Measurements from ENCODE around the gene MYLK3.

MYLK3 gene

DNA sequence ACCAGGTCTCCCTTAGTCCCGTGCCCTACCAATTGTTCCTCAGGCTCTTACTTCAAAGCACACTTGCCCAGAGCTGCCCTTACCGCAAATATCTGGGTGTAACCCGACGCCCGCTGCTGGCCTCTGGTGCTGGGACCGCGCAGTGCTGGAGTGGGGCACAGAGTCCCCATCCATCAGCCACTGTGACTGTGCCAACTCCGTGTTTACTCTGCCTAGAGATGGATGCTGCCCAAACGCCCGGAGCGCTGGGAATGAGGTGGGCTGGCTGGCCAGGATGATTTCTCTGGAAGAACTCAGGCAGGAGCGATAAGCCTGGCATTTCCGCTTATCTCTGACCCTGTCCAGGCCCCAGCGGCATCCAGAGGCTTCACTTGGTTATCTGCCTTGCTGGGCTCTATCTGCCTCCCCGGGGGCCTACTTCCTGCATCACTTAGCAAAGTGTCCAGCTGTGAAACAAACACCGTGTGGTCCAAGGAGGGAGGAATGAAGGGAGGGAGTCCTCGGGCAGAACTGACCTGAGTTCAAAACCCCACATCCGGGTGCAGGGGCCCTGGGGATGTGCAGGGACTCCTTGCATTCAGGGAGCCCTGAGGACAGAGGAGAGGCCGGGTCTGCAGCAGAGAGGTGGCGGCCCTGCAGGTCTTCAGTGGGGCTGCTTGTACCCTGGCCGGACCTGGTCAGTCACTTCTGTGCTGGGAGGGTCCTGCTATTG lies 9.4 kb upstream of the MYLK3 start:
- DNase-seq: no peak

DNA sequence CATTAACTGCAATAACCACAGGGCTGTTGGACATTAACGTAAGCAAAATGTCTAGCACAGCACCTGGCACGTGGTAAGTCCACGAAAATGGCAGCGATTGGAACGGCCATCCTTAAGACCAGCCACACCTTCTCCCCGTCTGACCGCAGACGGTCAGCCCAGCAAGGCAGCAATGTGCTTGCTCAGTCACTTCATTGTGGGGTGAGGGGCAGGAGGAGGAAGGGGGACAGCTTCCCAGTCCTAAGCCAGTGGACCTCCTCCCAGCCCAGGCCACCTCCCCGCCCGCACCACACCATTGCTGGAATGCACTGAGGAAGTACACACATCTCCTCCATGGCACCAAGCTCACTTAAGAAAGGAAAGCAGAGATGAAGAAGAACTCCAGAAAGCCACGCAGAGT lies 8.6 kb upstream of the MYLK3 start:
- no peak for DNase-seq

DNA sequence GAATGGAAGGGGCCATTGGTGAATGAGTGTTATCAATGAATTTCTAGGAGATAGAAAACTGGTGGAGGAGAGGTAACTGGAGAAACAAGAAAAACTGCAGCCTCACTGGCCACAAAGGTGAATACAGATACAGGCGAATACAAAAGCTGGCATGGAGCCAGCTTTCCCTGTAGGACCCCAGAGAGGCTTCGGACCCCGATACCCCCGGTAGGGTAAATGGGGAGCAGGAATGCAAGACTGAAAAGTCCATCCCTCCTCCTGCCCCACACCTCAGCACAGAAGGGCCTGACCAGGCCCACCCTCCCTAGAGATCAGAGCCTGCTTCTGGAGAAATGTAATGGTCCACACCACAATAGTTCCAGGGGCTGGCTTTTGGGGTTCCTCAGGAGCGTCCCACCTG lies 4.9 kb upstream of the MYLK3 start:
- DNase-seq: no peak

DNA sequence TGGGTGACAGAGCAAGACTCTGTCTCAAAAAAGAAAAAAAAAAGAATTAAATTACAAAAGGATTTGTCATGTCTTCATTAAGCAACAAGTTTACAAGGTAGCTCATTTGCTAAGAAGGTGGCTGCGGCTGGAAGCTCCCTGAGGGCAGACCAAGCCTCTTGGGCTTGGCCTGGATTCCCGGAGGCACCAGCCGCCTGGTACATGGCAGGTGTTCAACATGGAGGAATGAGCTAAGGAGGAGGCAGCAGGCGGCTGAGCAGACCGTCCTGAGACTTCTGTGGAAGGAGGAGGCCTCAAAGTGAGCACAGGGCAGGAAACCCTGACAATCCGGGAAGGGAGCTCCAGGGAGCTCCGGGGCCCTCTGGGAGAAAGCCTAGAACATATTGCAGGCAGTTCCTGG lies 3.2 kb upstream of the MYLK3 start:
- DNase-seq: no peak

DNA sequence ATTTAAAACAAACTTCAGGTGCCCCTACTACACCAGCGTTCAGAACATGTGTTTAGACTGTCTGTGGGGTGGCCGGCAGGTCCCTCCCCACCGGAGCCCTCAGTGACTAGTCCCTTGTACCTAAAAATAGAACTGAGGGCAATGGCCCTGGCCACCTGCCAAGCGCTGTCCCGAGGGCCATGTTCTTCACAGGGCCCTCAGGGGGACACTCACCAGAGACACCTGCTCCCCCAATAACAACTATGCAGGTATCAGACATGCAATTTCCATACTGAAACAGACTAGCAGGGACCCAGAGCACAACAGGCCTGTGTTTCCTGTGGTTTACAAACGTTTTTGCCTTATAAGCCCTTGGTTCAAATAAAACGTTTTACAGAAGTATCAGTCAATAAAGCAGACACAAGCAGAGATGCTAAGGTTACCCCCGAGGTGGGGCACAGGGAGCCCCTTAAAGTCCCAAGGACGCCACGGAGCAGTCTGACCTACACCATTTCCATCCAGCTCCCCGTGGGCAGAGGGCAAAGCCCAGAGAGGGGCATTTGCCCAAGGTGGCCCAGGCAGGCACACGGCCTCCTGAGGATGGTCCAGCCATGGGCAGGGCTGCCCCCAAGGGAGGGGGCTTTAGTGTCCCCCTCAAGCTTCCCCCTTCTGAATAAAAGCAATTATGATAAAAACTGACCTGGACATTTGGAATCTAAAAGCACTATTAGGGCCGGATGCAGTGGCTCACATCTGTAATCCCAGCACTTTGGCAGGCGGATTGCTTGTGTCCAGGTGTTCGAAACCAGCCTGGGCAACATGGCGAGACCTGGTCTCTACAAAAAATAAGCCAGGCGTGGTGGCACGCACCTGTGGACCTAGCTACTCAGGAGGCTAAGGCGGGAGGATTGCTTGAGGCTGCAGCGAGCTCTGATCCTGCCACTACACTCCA lies 896 bp upstream of the MYLK3 start:
- DNase-seq: no peak

DNA sequence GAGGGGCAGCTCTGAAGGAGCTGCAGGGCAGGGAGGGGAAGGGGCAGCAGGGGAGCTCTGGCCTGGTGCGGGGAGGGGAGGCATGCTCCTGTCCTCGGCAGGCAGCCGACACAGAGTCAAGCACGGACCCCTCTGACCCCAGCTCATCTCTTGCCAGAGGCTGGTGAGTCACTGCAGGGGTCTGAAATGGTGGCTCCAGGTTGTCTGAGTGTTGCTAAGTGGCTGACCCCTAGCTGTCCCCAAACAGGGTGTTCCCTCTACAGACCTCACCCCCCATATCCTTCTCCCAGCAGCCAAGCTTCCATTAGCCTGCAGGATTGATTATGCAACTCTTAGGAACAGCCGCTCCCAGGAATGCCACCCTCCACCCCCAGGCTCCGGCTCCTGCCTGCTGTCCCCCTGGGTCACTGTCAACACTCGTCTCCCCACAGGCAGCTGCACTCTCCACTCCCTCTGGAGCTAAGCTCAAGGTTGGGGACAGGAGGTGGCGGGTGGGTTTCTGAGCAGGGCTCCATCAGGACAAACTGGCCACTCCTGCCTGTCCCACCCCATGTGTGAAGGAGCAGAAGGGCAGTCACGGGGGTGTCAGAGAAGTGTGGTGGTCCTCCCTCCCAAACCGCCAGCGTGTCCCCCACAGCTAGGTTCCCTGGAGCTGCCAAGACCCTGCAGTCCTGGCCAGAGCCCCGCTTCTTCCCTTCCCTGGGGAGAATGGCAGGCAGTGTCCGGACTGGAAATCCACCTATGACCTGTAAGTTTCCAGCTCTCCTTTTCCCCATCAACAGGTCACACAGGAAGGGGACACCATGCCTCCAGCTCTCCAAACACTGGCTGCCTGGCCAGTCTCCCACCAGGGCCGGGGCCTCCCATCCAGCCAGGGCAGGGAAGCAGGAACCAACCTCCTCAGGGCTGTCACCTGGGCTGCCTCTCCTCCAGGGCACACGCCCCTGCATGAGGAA lies 1.0 kb downstream of the MYLK3 start:
- no peak for DNase-seq

DNA sequence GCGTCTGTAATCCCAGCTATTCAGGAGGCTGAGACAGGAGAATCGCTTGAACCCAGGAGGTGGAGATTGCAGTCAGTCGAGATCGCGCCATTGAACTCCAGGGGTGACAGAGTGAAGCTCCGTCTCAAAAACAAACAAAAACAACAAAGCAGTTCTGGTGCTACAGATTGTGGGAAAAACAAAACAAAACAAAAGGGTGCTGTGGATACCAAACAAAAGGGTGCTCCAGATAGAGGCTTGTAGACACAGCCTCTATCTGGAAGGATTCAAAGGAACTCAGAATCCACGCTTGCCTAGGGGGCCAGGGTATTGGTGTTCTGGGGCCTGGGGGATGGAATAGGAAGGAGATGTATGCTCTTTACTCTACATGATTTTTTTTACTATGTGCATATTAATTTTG lies 2.5 kb downstream of the MYLK3 start:
- no peak for DNase-seq

DNA sequence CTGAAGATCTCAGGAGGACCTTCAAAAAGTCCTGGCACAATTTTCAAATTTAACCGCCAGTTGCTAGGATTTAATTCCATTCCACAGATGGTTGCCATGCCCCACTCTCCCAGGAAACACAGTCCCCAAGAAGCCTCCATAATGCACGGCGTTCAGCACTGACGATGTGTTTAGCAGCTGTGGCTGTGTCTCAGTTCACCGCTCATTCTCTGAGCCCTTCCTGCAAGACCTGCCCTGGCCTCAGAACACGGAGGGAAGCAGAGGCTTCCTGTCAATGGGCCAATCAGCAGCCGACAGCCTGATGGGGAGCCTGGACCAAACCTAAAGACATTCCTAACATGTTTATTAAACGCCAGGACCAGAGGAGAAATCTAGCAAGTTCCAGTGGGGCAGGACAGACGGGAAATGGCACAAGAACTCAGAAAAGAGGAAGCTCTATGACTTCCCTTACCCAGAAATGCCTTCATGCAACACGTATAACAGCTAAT lies 4.9 kb downstream of the MYLK3 start:
- DNase-seq: no peak

DNA sequence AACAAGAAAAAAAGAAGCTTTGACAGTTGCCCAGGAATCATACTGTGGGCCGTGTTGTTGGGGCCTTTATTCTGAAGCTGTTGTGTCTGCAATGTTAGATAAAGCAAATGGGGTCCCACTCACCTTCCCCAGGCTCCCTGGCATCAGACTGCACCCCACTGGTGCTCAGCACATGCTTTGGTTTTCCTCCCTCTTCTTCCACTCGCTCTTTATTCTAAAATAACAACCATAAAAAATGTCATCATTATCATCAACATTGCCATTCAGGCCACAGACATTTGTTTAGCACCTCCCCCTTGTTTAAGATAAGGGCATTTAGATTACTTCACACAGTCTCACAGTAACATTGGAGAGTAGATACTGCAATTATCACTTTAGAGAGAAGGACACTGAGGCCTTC lies 8.2 kb downstream of the MYLK3 start:
- DNase-seq: no peak

DNA sequence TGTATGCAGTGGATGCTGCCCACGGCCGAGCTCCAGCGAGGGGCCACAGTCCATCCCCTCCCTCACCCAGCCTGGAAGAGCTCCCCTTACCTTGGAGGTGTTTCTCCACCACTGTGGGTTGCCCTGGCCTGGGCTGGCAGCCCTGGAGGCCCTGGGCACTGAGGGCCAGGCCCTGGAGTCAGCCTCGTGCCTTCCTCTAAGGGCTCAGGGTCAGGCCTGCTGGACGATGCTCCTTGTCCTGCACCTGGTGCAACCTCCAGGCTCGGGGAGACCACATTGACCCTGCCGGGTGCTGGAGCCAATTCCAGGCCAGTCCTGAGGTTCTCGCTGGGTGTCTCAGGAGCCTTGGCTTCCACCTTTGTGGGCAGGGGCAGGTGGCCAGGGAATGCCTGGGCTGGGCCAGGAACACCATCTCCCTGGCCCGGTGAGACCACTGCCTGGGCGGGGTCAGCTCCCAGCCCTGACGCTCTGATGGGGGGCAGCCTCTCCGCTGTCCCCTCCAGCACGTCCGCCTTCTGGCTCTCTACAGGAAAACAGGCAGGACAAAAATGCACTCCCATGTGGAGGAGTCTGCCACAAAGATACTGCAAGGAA lies 10.4 kb downstream of the MYLK3 start:
- DNase-seq: no peak

DNA sequence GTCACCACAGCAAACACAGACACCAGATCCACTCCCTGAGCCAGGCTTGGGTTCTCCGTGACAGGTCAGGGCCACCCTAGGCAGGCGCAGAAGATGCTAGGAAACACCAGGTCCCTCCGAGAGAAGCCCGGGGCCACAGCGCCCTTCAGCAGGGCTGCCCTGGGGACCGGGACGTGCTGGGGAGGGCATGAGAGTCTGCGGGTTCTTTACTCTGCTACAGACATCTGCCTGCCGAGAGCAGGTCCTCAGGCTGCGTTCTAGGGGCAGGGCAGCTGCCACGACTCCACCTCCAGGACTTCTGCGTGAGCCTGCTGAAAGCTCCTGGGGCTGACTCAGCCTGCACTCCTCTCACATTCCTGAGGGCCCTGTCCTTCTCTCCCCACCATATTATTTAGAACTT lies 11.4 kb downstream of the MYLK3 start:
- no peak for DNase-seq

DNA sequence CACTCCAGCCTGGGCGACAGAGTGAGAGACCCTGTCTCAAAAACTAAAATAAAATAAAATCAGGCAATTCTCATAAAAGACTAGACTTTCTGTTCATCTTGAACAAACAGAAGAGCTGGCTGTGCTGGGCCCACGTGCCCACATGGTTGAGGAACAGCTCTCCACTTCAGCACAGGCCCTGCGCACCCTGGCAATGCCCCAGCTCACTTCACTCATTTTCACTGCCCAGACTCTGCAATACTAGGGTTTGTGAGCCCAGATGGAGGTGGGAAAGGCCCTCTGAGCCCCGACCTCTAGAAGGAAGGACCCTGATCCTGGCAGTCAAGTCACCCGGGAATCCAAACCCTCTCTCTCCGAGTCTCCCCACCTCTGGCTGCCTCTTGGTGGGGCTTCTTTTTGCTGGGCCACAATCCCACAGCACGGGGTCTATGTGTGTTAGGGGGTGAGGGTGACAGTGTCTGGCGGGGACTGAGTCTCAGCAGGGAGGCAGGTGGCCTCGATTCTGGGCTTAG lies 14.8 kb downstream of the MYLK3 start:
- no peak for DNase-seq

DNA sequence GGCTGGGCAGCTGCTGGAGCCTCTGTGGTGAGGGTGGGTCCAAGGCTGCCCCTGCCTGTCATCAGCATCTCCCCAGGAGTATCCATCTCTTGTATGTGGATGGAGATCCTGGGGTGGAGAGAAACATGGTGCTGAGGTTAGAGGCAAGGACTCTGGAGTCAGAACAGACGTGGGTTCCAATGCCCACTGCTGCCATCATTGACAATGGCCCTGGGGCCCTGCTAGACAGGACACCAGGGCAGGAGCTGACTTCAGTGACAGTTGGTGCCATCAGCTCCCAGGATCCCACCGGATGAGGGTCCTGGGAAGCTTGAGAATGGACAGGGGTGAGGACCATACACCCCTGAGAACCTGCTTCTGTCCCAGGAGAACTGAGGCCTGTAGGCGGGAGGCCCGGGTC lies 15.6 kb downstream of the MYLK3 start:
- DNase-seq: no peak

DNA sequence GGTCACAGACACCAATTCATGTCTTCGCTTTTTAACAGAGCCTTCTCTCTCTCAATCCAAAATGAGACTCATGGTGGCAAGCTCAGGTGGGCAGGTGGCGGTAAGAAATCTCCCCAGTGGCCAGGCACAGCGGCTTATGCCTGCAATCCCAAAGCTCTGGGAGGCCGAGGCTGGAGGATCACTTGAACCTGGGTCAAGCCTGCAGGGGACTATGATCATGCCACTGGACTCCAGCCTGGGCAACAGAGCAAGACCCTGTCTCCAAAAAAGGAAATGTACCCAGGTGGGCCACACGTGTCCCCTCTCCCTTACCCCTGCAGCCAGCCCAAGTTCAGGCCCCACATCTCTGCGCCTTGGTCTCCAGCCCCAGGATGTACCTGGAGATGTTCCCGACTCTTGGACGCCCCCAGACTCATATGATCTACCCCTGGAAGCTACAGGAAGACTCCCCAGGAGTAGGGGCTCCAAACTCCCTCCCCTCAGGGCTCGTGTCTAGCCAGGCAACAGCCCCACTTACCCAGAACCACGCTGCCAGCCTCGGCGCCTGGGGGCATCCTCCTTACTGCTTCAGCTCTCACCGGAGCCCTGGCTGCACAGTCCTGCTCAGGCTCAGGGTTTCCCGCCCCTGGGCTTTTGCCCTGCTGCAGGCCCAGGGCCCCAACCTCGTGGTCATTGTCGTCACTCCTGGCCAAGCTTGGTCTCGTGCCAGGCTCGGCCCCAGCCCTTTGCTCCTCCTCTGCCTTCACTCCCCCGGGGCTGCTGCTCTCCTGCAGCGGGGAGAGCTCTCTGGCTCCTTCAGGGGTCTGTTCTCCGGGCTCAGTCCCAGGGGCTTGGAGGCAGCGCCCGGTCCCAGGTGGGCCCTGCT lies 16.2 kb downstream of the MYLK3 start:
- no peak for DNase-seq

DNA sequence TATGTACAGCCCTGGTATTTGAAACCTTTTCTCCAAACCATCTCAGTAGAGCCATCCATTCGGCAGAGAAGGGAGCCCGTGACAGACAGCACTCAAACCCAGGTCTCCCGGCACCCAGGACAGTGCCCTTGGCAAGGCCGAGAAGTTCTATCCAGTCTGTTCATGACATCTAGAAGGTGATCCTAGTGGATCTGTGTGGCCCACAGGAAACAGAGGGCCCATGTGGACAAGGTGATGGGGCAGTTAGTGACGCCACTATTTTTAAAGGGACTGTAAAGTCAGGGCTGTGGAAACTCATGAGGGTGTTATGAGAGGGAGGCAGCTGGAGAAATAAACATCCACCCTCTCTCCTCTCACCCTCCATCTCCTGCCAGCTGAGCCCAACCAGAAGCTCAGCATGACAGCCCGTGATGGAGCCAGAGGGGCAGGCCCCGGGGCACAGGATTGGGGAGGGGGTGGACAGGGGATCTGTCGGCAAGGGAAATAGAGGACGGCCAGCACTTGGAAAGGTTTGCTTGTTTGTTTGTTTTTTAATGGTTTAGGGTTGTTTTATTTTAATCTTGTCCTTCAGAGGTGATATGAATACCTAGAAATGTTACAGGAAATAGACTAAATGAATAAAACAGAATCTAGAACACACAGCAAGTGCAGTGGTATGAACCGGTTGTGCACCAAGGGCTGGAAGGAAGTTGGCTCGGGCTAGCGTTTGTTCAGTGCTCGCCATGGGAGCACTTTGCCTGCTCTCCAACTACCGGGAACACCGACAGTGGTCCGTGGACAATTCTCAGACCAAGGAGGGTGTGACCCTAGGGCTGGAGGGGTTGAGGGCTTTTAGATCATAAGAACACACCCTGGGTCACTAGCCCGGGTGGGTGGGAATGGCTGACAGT lies 17.1 kb downstream of the MYLK3 start:
- no peak for DNase-seq

DNA sequence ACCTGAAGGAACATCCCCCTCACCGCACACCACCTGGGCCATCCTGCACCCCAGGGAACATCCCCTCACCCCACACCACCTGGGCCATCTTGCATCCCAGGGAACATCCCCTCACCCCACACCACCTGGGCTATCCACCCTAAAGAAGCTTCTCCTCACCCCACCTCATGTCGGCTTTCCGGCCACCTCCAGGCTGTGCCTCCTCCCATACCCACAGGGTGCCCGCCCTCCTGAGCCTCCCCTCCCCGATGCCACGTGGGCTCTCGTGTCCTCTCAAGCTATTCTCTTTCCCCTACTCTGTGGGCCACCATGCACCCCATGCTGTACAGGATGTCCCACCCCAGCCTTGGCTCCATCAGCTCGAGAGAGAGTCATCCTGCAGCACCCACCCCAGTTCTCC lies 18.0 kb downstream of the MYLK3 start:
- no peak for DNase-seq

DNA sequence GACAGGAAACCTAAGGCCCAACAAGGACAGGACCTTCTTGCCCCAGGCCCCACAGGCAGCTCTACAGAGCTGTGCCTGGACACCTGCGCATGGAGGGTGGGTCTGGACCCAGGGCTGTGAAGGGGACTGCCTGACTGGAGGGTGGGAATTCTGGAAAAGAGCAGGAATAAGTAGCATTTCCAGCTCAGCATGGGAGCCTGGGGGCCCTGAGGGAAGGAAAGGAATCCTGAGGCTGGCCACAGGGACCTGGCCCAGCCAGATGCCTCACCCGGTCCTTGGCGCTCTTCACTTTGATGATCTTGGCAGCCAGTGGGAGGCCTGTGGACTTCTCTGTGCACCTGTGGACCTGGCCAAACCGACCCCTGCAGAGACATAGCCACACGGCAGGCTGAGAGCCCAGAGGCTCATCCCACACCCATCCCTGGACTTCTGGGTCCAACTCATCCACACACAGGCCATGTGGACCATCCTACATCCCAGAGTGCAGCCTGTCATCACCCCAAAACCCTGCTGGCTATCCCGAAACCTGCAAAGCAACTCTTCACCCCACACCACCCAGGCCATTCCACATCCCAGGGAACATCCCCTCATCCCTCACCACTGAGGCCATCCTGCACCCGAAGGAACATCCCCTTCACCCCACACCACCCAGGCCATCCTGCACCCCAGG lies 18.7 kb downstream of the MYLK3 start:
- no peak for DNase-seq

DNA sequence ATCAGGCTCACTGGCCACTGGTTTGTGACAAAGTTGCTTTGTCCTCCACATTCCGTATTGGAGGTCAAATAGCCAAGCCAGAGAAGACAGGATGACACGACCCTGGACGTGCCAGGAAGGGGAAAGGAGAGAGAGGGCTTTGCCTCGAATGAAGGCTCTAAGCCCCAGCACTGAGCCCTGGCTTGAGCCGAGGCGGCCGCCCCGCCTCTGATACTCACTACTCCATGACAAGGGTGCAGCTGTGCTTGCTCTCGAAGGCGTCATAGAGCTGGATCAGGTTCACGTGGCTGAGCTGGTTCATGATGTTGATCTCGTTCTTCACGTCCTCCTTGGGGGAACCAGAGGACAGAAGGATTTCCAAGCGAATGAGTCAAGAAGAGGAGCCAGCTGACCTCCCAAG lies 19.3 kb downstream of the MYLK3 start:
- DNase-seq: no peak

DNA sequence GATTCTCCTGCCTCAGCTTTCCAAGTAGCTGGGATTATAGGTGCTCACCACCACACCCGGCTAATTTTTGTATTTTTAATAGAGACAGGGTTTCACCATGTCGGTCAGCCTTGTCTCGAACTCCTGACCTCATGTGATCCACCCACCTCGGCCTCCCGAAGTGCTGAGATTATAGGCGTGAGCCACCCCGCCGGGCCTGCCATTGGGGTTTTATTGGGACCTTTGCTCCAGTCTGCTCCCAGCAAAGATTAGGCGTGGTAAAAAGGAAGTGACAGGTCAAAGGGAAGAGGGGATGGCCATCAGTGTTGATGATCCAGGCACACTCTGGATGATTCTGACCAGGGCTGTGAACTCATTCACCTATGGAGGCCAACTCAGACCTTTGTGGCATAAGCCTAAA lies 20.5 kb downstream of the MYLK3 start:
- no peak for DNase-seq

DNA sequence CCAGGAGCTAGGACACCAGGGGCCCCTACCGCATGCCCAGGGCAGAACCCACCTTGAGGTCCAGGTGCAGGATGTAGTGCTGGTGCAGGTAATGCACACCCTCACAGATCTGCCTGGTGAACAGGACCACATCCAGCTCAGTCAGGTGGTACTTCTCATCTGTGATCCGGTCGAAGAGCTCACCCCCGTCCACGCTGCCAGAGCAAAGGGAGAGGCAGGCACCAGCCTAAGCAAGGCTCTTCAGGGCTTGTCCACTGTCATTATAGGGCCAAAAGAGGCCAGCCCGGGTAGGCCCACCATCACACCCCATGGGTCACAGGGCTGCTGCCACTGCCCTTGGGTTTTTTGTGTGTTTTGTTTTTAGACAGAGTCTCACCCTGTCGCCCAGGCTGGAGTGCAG lies 21.0 kb downstream of the MYLK3 start:
- DNase-seq: no peak

Measured in CD4-positive, alpha-beta T cell treated with Interleukin-4 for 4 hours (primary cell).